GM12878 (cell line): ENCODE results near the gene FAIM. TPM values are rescaled to one million over a fixed set of nuclear protein-coding genes. Genes with fewer than 3 reads are reported as not detected.
"Not testable (repeated sequence)": the region's sequence is repeated elsewhere in the genome, so short reads cannot be mapped to it uniquely, and the experiment has no call there.

Source experiments
- ATAC-seq: fragments of 200-7000 bp; cut with Tn5 transposase; 3 replicates; pipeline ENCODE4 v1.9.1; 2020; ENCODE audit warnings: mild to moderate bottlenecking, moderate library complexity
- BruUV-seq: library from RNA; stranded (reverse); fragments of 400-500 nt; replicated peaks from 2 replicates; lab custom pipeline; 2021; lab: Mats Ljungman, UMichigan
- CTCF ChIA-PET: fragments of 300-600 bp; sonication (Branson Sonifier 250); formaldehyde crosslinking; extraction: SDS; loops from one replicate; lab custom pipeline; 2021; ENCODE audit warnings: inconsistent platforms; lab: Yijun Ruan, JAX
- POLR2A ChIA-PET: fragments of 350-600 bp; formaldehyde crosslinking; extraction: SDS; loops from one replicate; lab custom pipeline; 2021; ENCODE audit warnings: inconsistent platforms; lab: Charles Lee
- RAD21 ChIA-PET: fragments of 300-600 bp; sonication (Branson Sonifier 250); formaldehyde crosslinking; loops from one replicate; lab custom pipeline; 2023; ENCODE audit warnings: antibody characterized with exemption; ENCODE audit not compliant: unreplicated experiment; lab: Charles Lee
- SMC1A ChIA-PET: fragments of 300-600 bp; sonication (Branson Sonifier 250); formaldehyde crosslinking; loops from one replicate; lab custom pipeline; 2023; ENCODE audit not compliant: unreplicated experiment, uncharacterized antibody; lab: Charles Lee
- DNase-seq: peaks from one replicate; pipeline ENCODE4 v3.0.0-alpha.2; 2011; ENCODE audit warnings: low read depth, low spot score
- FAIRE-seq: peaks from 3 replicates; lab custom pipeline; 2011; peaks lifted over from hg19 to GRCh38; lab: Jason Lieb, UNC
- H2AFZ ChIP-seq: 2 replicates; pipeline ENCODE4 v1.6.0; 2011; ENCODE audit warnings: low read depth, low read length, control low read depth; ENCODE audit not compliant: control insufficient read depth
- H3K27ac ChIP-seq: 2 replicates; pipeline ENCODE4 v1.5.1; 2011; ENCODE audit warnings: control low read depth; ENCODE audit not compliant: control insufficient read depth, insufficient read depth
- H3K27me3 ChIP-seq, 2 experiments: replicated peaks in 1 of 2; 2 replicates each; pipeline versions ENCODE4 v1.6.0 to v1.6.1; 2011; ENCODE audit warnings: low read length in 1 of 2; ENCODE audit not compliant: control insufficient read depth in 2 of 2, insufficient read depth in 2 of 2
- H3K36me3 ChIP-seq, 2 experiments: 2 replicates each; pipeline ENCODE4 v1.5.1; 2011; ENCODE audit warnings: low read length in 1 of 2; ENCODE audit not compliant: control insufficient read depth in 2 of 2, insufficient read depth in 2 of 2
- H3K4me1 ChIP-seq: 2 replicates; pipeline ENCODE4 v1.6.1; 2011; ENCODE audit warnings: mild to moderate bottlenecking, low read length, moderate library complexity, mixed read lengths; ENCODE audit not compliant: control insufficient read depth, insufficient read depth
- H3K4me2 ChIP-seq: 2 replicates; pipeline ENCODE4 v1.6.0; 2011; ENCODE audit warnings: control low read depth; ENCODE audit not compliant: control insufficient read depth, insufficient read depth
- H3K4me3 ChIP-seq: fragments of 200-600 bp; sonication (generic); 2 replicates; pipeline ENCODE4 v1.5.1; 2016
- H3K79me2 ChIP-seq: 2 replicates; pipeline ENCODE4 v1.6.0; 2011; ENCODE audit warnings: low read length; ENCODE audit not compliant: control insufficient read depth, insufficient read depth
- H3K9ac ChIP-seq: 2 replicates; pipeline ENCODE4 v1.8.0; 2011; ENCODE audit warnings: low read length, control low read depth, mixed read lengths; ENCODE audit not compliant: control insufficient read depth, insufficient read depth
- H3K9me3 ChIP-seq: replicated peaks from 3 replicates; pipeline ENCODE4 v1.5.1; 2011; ENCODE audit warnings: mild to moderate bottlenecking, low read length; ENCODE audit not compliant: control insufficient read depth, insufficient read depth
- H4K20me1 ChIP-seq: 2 replicates; pipeline ENCODE4 v1.6.0; 2011; ENCODE audit not compliant: control insufficient read depth, insufficient read depth
- BACH1 ChIP-seq: fragments of 450-650 bp; IDR thresholded peaks from 2 replicates; pipeline ENCODE4 v1.6.1; 2017; ENCODE audit warnings: mild to moderate bottlenecking, borderline replicate concordance
- CHD4 ChIP-seq: fragments of 200-600 bp; sonication (generic); IDR thresholded peaks from 2 replicates; pipeline ENCODE4 v1.6.1; 2016; ENCODE audit warnings: mild to moderate bottlenecking
- ETV6 ChIP-seq, 2 experiments: fragments of 450-650 bp in 1 of 2; IDR thresholded peaks in 1 of 2; conservative IDR thresholded peaks in 1 of 2; 2 replicates each; pipeline ENCODE4 v1.6.1; 2014; ENCODE audit warnings: antibody characterized with exemption in 1 of 2, borderline replicate concordance in 1 of 2, low read depth in 1 of 2, mild to moderate bottlenecking in 1 of 2, moderate library complexity in 1 of 2
- JUNB ChIP-seq: IDR thresholded peaks from 2 replicates; pipeline ENCODE4 v1.6.1; 2016; ENCODE audit warnings: antibody characterized with exemption, mild to moderate bottlenecking
- MYC ChIP-seq: IDR thresholded peaks from 2 replicates; pipeline ENCODE4 v1.6.1; 2011; ENCODE audit warnings: mild to moderate bottlenecking, low read length, moderate library complexity, inconsistent platforms; ENCODE audit not compliant: insufficient read depth, insufficient replicate concordance, insufficient read length, severe bottlenecking
- NFIC ChIP-seq: IDR thresholded peaks from 2 replicates; pipeline ENCODE4 v1.6.1; 2012; ENCODE audit warnings: low read depth, mild to moderate bottlenecking, inconsistent platforms, low read length, moderate library complexity
- PBX3 ChIP-seq: IDR thresholded peaks from 2 replicates; pipeline ENCODE4 v1.6.1; 2011; ENCODE audit warnings: mild to moderate bottlenecking, low read depth, low read length, moderate library complexity; ENCODE audit not compliant: insufficient replicate concordance
- RCOR1 ChIP-seq: conservative IDR thresholded peaks from 2 replicates; pipeline ENCODE4 v1.6.1; 2012; ENCODE audit warnings: low read depth, low read length, improper control_type of control experiment
- SMC3 ChIP-seq: IDR thresholded peaks from 2 replicates; pipeline ENCODE4 v1.6.1; 2011; ENCODE audit warnings: low read length, improper control_type of control experiment, borderline replicate concordance
- STAT3 ChIP-seq: IDR thresholded peaks from 2 replicates; pipeline ENCODE4 v1.6.1; 2011; ENCODE audit warnings: low read depth, low read length, improper control_type of control experiment
- ZNF207 ChIP-seq: fragments of 450-650 bp; IDR thresholded peaks from 2 replicates; pipeline ENCODE4 v1.6.1; 2014; ENCODE audit warnings: antibody characterized with exemption, mild to moderate bottlenecking, borderline replicate concordance
- ZZZ3 ChIP-seq: IDR thresholded peaks from 2 replicates; pipeline ENCODE4 v1.6.1; 2011; ENCODE audit warnings: low read depth; ENCODE audit not compliant: control insufficient read depth, insufficient read length
- WGBS: methylation state at CpG from one replicate; pipeline ENCODE4 v1.1.6; 2016; ENCODE audit warnings: low lambda C conversion rate; ENCODE audit not compliant: insufficient replicate concordance, insufficient coverage; ENCODE audit errors: missing lambda C conversion rate; 5-methylcytosine and 5-hydroxymethylcytosine counted together
- in situ Hi-C: fragments of 300-500 bp; cut with MboI; formaldehyde crosslinking; loops from 9 replicates; pipeline ENCODE4 v1.14.3; 2018; ENCODE audit warnings: mixed read lengths
- intact Hi-C: fragments of 100-400 bp; cut with micrococcal nuclease; formaldehyde crosslinking; loops from one replicate; pipeline ENCODE4 v1.14.2; 2022; ENCODE audit not compliant: unreplicated experiment
- polyA plus RNA-seq, 11 experiments: library from polyadenylated mRNA; depleted of rRNA in 4 of 11; unstranded in 6 of 11; stranded (reverse) in 5 of 11; fragments of >200 nt; fragmentation: Nextera tagmentation in 4 of 11; fragmentation: Illumina TruSeq in 1 of 11; extraction: Ambion mirVana in 4 of 11; extraction: Trizol in 1 of 11; gene quantifications; 1 replicate in 1 of 11; 2 replicates in 10 of 11; pipeline versions ENCODE4 v1.2.1 to v1.2.3, GENCODE V29; 2011 to 2016; ENCODE audit warnings: inconsistent platforms in 2 of 11, missing spikeins in 2 of 11, low read depth in 1 of 11
- total RNA-seq, 4 experiments: library from RNA; depleted of rRNA in 3 of 4; stranded (reverse); fragments of >200 nt in 3 of 4; fragmentation: Illumina TruSeq in 1 of 4; extraction: Trizol in 1 of 4; gene quantifications; 2 replicates each; pipeline versions ENCODE4 v1.2.1 to v1.2.3, GENCODE V29; 2013 to 2021

Gene FAIM
- total and polyA plus RNA-seq, 10 of the 15 experiments (the other 5 are each of a cell fraction or from before 2014, with no cell fraction given), result 9.3 to 34.0 (median 23.5) TPM

DNA sequence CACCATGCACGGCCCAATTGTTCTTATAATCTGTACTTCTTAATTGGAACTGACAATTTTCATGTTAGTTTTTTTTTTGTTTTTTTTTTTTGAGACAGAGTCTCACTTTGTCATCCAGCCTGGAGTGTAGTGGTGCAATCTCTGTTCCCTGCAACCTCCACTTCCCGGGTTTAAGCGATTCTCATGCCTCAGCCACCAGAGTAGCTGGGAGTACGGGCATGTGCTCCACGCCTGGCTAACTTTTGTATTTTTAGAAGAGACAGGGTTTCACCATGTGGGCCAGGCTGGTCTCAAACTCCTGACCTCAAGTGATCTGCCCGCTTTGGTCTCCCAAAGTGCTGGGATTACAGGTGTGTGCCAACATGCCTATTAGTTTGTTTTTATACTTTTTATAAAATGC, 72.4 kb downstream of the FAIM start:
- H3K4me1 ChIP-seq, ATAC-seq, FAIRE-seq, RAD21 ChIA-PET, H3K9ac ChIP-seq, H3K4me3 ChIP-seq, BruUV-seq, H3K27ac ChIP-seq, H2AFZ ChIP-seq, H3K36me3 ChIP-seq, H3K9me3 ChIP-seq, H3K4me2 ChIP-seq, CTCF ChIA-PET, DNase-seq, intact Hi-C loops, H3K27me3 ChIP-seq, H4K20me1 ChIP-seq, SMC1A ChIA-PET, in situ Hi-C loops, H3K79me2 ChIP-seq: not testable (repeated sequence)
- POLR2A ChIA-PET, result interaction anchor here (0.6 kb wide), 1 partner anchor 8 kb away, joined by 3 read pairs; no protein-coding TSS in a partner anchor
- WGBS, result 86% methylated on average over 6 of the region's 6 CpGs

DNA sequence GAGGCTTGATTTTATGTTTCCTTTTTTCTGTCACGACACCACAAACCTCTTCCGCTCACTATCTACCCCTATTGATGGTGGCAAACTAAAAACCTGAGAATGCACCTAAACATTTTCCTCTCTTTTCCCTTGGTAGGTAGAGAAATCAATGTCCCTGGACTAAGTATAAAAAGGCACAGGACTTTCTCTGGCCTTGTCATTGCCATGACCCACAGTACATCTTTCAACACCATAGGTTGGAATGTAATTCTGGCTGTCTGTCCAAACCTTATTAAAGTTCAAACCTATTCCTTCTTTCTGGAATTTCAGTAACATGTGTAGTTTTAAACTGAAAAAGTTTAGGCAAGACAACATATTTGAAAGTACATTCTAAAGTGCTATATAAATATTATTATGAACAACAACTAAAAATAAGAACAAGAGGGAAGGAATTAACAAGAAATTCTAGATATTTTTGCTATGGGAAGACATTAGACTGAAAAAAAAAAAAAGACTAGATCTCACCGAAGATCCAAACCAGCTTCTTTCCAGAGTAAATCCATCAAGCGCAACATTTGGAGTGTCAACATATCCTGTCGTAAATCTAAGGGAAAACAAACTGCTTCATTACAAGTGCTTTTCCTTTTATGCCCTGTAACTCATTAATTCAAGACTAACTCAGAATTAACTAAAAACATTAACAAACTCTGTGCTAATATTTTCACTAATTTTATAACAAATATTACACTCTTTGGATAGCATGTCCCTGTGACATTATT, 73.1 kb downstream of the FAIM start:
- TF ChIP-seq NFIC (no peak), BACH1 (no peak), CHD4 (no peak), PBX3 (no peak), ZZZ3 (no peak), JUNB (no peak), STAT3 (no peak), SMC3 (no peak), RCOR1 (no peak), ETV6 (conservative IDR thresholded peaks at IDR 0.05 in 1 of 2, IDR thresholded peaks at IDR 0.05 in 1 of 2; ENCODE audit: borderline replicate concordance in 1 of 2, low read depth in 1 of 2) (no peak), MYC (no peak), ZNF207 (no peak)
- intact Hi-C loops, result no loop called here
- peaks cover 2% of the 10 kb centered on the region; the same call in 2 of the 3 replicates for H3K9me3 ChIP-seq
- ChIA-PET RAD21 (no interaction called here), POLR2A (interaction anchor here (0.6 kb wide), 1 partner anchor 7 kb away, joined by 3 read pairs; no protein-coding TSS in a partner anchor), CTCF (no interaction called here), SMC1A (no interaction called here)
- TSS peak; percentile 24 for BruUV-seq
- H3K27ac ChIP-seq, result no peak overlapping the region
- 94% methylated on average over 5 of the region's 5 CpGs for whole genome bisulfite sequencing
- no peaks in the 10 kb centered on the region for H3K27me3 ChIP-seq
- no peaks in the 10 kb centered on the region for H4K20me1 ChIP-seq
- no peak overlapping the region for H3K9ac ChIP-seq
- in situ Hi-C loops, result no loop called here
- no peak for DNase-seq
- H3K4me1 ChIP-seq, result peaks cover 4% of the 10 kb centered on the region; the same call in 1 of the 2 replicates
- H2AFZ ChIP-seq, result no peak overlapping the region
- peaks cover 0 to 3% of the 10 kb centered on the region in 2 experiments; a peak in 1 of 4 replicates for H3K36me3 ChIP-seq
- no peaks in the 10 kb centered on the region for H3K79me2 ChIP-seq
- no peak for FAIRE-seq
- no peak for ATAC-seq
- no peak overlapping the region for H3K4me2 ChIP-seq
- no peak overlapping the region for H3K4me3 ChIP-seq
